Right renal pelvis (tissue), 4 donors: ENCODE results near the gene TRIM66. TPM values are rescaled to one million over a fixed set of nuclear protein-coding genes. Genes with fewer than 3 reads are reported as not detected.
A peak's percentile ranks its signal among the peaks of the same experiment; 100 is the strongest.

Experiments
- DNase-seq, 4 donors: peaks; one replicate each; pipeline ENCODE4 v3.0.0-alpha.2; 2013; ENCODE audit warnings: low read depth in 4 of 4, low spot score in 3 of 4, missing footprints in 1 of 4
- polyA plus RNA-seq, 4 donors: library from polyadenylated mRNA; unstranded; fragments of 120-200 nt; gene quantifications; one replicate each; pipeline ENCODE4 v1.2.1, GENCODE V29; 2013; ENCODE audit not compliant: insufficient read length in 4 of 4

TRIM66 gene
- polyA plus RNA-seq, 4 donors = 4.0 to 10.1 (median 5.8) TPM

- DNase-seq = no peak
These were observed 67.0 kb downstream of the TRIM66 start for GRCh38 chr11:8615291-8616032.

GRCh38 chr11:8614497-8614896 lies 68.0 kb downstream of the TRIM66 start:
- no peak for DNase-seq

DNA sequence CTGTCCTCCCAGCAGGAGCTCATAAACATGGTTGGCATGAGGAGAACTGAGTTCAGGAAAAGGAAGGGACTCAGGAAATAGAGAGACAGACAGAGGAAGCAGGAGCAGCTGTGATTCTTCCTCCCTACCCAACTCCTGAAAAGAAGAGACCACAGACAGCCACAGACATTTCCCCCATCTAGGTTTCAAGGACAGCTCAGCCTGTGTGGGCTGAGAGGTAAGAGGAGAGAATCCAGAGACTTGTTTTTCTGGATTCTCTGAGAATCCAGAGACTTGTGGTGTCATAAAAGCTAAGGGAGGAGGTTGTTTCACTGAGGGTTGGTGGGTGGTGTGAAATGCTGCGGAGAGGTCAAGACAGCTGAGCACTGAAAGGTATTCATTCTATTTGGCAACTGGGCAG lies 69.4 kb downstream of the TRIM66 start:
- no peak for DNase-seq

DNA sequence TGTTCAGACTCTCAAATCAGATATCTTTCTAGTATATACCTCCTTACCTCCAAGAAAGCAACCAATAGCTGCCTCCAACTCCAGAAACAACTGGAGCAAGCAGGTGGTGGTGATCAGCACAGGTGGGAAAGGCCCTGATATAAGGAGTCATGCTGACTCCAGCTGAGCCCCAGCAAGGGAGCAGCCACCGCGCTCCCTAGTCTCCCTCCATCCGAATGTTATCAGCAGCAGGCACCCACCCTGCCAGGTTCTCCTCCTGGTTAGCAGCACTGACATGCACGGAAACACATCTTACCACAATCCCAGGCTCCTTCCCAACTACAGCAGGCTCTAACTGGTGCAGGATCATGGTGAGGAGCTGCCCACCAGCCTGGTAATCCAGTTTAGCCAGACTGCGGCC lies 69.9 kb downstream of the TRIM66 start:
- DNase-seq = no peak

- peak in 3 of 4 donors; percentile 36 to 71 (median 61) for DNase-seq
These were observed 71.8 kb downstream of the TRIM66 start for GRCh38 chr11:8610532-8611116.

DNA sequence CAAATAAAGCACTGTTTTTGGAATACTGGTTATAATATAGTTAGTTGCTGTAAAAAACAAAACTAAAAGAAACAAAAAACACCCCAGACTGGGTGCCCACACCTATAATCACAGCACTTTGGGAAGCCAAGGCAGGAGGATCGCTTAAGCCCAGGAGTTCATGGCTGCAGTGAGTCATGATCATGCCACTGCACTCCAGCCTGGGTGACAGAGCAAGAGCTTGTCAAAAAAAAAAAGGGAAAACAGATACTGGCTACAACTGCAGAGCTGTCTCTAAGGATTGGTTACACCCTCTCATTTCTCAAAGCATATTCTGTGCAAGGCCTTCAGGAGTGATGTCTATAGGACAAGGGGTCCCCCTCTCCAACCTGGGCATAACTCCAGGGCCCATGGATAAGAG lies 73.8 kb downstream of the TRIM66 start:
- DNase-seq = no peak

GRCh38 chr11:8605971-8606563 lies 76.4 kb downstream of the TRIM66 start:
- DNase-seq = no peak

DNA sequence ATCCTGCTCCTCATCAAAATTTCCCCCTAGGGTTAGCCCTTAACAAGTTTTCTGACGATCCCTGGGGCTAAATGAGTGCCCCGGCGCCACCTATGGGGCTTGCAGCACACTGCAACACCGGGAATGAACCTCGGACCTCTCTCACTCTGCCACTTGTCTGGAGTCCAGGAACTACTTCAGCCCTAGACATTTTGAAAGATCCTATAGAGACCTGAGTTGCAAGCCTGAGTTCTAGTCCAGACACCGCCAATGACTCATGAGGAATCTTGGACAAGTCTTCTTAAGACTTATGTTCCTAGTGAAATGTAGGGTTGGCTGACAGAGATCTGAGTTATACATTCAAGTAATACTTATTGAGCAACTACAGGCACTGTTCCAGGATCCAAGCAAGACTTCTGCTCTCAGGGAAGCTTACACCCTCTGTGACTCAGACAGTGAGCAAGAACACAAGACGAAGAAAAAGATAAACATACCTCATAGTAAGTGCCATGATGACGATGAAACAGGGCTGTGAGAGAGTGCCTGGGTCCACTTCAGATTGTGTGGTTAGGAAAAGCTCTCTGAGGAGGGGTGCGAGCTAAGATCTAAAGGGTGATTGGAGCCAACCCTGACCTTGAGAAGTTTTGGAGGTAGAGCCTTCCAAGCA lies 78.3 kb downstream of the TRIM66 start:
- DNase-seq = no peak

GRCh38 chr11:8603696-8604077 lies 78.8 kb downstream of the TRIM66 start:
- DNase-seq = no peak

GRCh38 chr11:8601376-8602133 lies 80.9 kb downstream of the TRIM66 start:
- DNase-seq = no peak

DNA sequence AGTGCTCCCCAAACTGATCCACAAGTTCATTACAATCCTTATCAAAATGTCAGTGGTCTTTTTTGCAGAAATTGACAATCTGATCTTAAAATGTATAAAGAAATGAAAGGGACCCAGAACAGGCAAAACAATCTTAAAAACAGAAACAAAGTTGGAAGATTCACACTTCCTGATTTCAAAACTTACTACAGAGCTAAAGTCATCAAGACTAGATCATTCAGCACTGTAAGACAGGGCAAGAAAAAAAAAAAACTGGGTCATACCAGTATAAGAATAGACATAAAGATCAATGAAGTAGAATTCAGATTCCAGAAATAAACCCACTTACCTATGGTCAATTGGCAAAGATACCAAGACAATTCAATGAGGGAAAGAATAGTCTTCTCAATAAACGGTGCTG lies 84.0 kb downstream of the TRIM66 start:
- DNase-seq = no peak

DNA sequence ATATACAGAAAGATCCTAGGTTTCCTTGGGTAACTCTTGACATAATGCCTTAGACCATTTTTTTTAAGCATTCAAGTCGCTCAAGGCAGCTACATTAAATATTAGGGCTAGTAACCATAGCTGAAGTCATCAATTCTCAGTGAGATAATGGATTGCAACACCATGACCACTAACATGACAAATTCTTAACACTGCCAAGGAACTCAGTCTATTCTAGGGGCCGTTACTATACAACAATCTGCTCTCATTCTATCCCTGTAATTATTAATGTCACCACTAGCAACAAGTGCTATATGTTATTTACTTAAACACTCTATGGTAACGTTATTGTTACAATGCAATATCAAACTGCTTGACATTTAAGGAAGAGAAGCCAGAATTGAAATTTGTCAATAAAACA lies 85.3 kb downstream of the TRIM66 start:
- no peak for DNase-seq

GRCh38 chr11:8596504-8597046 lies 85.9 kb downstream of the TRIM66 start:
- DNase-seq = no peak

GRCh38 chr11:8593935-8594909 lies 88.2 kb downstream of the TRIM66 start, which contains the start of gene STK33:
TSS of gene STK33 (minus strand) at chr11:8594228. CDS start at chr11:8474905, 119,323 bp downstream.
- DNase-seq = peak; percentile 27 to 49 (median 32)

DNA sequence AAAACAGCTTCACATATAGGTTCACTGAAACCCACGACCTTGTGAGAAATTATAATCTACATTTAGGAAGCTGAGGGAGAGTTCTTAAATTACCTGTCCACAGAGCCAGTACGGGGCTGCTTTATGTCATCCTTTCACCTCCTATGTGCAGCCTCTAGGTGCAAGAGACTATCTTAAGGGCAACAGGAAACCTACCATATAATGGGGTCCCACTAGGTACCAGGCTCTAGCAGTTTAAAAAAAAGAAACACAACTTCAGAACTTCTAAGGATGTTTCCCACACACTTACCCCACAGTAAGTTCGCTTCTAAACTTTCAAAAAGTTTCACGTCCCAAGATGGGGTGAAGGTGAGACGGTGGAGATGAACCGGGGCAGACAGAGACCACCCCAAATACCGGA lies 89.0 kb downstream of the TRIM66 start:
- DNase-seq = no peak

DNA sequence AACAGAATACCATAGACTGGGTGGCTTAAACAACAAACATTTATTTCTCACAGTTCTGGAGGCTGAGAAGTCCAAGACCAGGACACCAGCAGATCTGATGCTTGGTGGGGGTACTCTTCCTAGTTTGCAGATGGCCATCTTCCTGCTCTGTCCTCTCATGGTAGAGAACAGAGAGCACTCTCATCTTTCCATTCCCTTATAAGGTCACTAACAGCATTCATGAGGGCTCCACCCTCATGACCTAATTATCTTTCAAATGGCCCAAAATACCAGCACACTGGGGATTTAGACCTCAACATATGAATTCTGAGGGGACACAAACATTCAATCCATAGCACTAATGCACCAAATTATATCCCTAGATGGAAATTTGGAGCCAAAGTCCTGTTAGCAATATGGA lies 94.5 kb downstream of the TRIM66 start:
- DNase-seq = no peak

GRCh38 chr11:8586805-8587204 lies 95.7 kb downstream of the TRIM66 start:
- no peak for DNase-seq

DNA sequence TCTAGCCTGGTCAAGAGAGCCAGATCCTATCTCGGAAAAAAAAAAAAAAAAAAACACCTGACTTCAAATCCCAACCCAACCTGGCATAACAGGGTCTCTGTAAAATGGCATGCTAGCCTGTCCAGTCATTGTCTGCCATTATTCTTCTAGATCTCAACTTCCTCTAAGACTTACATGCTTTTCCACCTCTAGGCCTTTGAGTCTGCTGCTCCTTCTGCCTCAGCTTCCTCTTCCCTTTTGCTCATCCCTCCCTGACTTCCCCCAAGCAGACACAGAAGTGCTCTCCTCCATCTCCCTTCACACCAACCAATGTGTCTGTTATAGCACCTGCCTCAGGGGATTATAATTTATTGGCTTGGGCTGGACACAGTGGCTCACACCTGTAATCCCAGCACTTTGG lies 96.3 kb downstream of the TRIM66 start:
- DNase-seq = no peak

DNA sequence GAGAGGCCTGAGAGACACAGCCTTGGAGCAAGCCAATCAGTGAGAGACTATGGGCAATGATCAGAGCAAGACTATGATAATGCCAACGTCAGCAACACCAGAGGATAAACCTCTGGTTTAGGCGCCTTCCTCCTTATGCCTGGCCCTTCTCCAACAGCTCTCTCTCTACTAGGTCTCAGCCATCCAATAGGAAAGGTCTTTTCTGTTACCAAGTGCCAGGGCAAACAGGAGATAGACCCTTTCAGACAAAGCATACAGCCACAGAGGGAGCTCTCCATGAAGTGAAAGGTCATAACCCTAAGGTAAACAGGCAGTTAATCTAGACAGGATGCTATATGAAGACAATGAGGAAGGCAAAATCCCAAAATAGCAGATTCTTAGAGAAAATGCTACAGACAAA lies 98.0 kb downstream of the TRIM66 start:
- DNase-seq = no peak
